GM19468 (cell line): ENCODE results near the gene NUDT6.
"Not testable (repeated sequence)": the region's sequence is repeated elsewhere in the genome, so short reads cannot be mapped to it uniquely, and the experiment has no call there.

Source experiments
- ATAC-seq: cut with Tn5 transposase; IDR thresholded peaks from one replicate; pipeline ENCODE4 v1.9.1; 2021; ENCODE audit warnings: mild to moderate bottlenecking, moderate library complexity, moderate number of reproducible peaks; ENCODE audit not compliant: unreplicated experiment; ENCODE audit errors: extremely low read depth

NUDT6 gene, protein sequence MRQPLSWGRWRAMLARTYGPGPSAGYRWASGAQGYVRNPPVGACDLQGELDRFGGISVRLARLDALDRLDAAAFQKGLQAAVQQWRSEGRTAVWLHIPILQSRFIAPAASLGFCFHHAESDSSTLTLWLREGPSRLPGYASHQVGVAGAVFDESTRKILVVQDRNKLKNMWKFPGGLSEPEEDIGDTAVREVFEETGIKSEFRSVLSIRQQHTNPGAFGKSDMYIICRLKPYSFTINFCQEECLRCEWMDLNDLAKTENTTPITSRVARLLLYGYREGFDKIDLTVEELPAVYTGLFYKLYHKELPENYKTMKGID

DNA sequence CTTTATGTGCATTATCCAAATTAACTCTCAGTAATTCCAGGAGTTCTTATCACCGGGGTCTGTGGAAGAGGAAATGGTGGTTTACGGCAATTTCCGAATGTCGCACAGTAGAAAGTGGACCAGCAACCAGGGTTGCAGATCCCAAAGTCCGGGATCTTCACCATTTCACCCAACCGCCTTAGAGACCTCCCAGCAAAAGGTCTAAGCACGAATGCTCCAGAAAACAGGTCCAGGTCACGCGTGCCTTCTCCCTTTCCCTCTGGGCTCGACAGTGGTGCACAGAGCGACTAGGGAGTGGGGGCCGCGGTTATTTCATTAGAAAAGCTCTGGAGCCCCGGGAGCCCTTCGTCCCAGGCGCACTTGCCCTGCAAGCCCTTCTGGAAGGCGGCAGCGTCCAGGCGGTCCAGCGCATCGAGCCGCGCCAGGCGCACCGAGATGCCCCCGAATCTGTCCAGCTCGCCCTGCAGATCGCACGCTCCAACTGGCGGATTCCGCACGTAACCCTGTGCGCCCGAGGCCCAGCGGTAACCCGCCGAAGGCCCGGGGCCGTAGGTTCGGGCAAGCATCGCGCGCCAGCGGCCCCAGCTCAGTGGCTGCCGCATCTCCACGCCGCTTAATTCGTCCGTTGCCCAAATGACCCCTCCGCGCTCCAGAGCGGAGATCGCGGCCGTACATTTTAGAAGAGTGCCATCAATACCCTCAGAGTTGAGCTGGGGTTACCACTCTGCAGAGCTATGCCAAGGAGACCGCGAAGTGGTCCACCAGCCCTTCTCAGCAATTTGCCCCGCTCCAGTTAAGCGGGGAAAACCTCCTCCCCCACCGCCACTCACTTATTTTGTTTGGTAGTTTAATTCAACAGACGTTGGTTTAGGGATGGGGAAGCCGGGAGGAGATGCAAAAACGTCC, at the start of gene NUDT6:
Gene NUDT6, minus strand, starts transcription at position 627 of the 906 bp plus-strand sequence. Its CDS starts 25 bp downstream, at position 602.
- ATAC-seq, result peak; percentile 20

DNA sequence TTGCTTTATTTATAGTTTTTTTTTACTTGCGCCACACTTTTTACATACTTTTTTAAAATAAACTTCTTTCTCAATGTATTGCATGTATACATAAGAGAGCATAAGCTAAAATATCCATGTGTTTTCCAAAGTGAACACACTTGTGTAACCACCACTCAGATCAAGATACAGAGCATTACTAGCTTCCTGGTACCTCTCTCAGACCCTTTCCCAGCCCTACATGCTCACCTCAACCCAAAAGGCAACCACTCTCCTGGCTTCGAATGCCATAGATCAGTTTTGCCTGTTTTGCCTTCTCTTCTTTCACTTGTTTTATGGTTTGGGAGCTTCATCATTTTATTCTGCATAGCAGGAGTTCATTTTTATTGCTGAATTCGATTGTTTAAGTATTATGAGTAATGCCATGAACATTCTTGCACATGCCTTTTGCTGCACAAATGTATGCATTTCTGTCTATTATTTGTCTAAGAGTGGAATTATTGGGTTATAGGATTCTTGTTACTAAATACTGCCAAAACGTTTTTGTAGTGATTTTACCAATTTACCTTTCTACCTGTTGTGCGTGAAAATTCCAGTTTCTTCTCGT, 45.9 kb upstream of the NUDT6 start:
- ATAC-seq, result no peak

DNA sequence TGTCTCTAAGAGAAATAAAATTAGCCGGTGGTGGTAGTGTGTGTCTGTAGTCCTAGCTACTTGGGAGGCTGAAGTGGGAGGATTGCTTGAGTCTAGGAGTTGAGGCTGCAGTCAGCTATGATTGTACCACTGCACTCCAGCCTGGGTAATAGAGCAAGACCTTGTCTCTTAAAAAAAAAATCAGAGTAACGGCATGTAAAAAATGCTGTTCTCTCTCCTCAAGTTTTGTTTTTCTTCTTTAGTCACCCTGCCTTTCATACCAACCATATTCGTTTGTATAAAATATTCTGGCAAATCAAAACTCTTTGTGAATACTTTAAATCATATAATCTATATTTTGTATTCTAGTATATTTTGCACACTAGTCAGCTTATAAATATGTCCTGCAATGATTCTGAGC, 44.8 kb upstream of the NUDT6 start:
- no peak for ATAC-seq

DNA sequence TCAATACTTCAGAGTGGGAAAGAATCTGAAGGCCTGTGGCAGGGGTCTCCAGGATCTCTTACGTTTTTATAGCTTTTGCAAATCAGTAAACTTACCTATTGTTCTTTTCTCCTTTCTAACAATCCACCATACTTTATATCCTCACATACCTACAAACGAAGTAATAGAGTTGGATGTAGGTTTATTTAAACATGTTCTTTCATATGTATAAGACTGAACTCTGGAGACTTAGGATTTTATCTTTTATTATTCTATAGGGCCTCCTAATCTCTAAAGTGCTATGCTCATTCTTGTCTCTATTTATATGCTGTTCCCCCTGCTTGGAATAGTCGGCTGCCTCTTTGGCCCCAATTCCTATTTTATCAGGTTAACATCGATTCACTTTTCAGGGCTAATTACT, 43.8 kb upstream of the NUDT6 start:
- no peak for ATAC-seq

DNA sequence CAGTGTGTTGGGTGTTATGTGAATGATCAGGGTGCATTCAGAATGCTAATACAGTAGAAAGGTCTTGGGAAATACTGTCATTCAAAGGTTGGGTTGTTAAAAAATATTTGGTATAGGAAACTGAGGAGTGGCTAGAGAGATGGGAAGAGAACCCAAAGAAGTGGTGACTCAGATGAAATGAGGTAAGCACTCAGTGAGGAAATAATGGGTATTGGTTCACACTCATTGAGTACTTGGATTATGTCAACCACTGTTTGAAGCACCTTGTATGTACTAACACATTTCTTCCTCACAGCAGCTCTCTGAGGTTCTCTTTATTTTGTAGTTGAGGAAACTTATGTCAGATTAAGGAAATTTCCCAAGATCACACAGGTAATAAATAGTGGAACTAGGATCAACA, 40.8 kb upstream of the NUDT6 start:
- no peak for ATAC-seq

DNA sequence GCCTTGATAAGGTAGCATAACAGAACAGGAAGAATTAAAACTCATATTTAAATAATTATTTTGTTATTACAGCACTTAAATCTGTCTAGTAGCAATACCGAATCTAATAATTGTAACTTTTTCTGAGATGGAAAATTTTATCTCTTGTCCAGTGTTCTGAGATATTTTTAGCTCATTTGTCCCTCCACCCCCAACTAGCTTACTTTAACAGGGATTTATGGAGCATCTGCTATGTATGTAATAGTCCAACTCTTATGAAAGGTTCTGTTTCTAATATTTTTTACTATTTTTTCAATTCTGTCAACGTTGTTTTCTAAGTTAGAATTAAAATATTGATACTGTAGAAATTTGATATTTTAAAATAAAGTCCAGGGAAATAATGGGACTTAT, 38.2 kb upstream of the NUDT6 start:
- ATAC-seq, result no peak

DNA sequence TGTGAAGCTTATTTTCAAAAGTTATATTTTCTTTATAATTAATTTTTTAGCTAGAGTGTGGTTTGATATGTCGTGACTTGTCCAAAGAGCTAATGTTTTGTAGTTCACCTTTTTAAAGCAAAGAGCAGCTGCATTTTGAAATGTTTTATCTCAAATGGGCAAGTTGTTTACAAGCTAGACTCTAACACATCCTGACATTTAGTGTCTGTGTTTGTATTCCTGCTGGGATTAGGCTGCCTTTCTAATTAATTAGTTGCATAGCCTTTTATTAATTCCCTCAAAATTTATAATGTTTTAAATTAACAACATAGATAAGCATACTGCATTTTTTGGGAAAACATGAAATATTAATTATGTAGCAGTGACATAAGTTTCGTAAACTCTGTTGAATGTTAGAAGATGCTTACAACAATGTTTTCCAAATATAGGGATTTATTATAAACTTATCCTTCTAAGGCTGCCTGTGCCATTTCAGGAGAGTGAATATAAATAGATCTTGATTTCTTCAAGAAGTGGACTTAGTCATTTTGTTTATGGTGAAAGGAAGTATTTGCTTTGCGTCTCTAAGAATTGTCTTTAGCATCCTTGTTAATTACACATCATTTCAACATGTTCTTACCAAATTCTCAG, 37.7 kb upstream of the NUDT6 start:
- no peak for ATAC-seq

DNA sequence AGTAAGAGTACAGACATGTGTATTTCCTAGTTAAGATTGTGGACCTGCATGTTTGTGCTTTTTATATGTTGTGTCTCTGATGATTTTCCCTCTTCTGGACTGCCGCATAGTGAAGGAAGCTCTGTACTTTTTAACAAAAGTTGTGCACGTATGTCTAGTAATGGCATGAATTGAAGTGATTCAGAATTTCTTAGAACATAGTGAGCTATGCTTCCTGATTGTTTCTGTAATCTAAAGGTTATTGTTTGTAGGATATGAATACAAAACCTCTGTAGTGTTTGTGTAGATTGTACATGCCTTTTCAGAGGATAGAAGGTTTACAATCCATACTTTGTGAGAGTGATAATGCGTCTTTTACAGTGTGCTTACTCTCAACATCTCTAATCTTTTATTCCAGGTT, 37.0 kb upstream of the NUDT6 start:
- no peak for ATAC-seq

DNA sequence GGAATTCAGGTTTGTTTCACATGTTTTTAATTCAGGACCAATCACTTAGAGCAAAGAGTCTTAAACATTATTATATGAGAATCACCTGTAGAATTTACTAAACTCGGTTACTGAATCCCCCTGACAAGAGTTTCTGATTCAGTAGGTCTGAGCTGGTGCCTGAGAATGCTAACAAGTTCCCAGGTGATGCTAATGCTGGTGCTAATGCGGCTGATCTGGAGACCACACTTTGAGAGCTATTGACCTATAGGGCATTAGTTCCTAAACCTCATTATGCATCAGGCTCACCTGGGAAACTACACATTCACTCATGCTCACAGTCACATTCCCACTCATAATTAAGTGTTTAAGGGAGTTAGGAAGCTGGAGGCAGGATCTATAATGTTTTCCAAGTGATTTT, 36.1 kb upstream of the NUDT6 start:
- no peak for ATAC-seq

DNA sequence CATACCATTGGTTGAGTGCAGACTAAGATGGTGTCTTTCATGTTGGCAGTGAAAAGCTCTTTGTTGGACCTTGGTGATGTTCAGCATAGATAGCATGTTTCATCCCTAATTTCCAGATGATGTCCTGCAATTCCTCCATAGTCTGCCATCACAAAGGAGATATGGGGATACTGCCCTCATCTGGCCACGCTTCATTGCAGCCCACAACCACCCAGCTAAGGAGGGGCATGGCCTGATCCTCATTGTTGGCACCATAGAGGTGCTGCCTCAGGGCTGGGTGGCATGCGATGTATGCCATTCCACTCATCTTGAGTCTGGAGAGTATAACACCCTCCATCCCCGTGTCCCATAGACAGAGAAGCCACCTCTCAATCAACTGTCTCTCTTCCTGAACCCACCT, 31.5 kb upstream of the NUDT6 start:
- ATAC-seq, result no peak

DNA sequence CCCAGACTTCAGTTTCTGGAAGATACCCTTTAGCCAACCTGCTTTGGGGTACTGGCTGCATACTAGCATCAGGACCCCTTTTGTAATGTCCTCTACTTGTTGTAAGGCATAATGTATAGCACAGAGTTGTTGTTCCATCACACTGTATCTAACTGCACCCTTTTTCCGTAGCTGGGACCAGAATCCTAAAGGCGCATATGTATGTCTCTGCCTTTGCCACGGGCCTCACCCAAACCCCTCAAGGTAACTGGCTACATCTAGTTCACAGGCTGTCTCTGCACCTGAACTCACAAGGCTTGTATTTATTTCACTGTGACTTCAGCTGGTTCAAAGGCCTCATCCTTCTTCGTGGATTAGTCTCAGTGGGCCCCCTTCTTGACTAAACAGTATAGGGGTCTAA, 29.6 kb upstream of the NUDT6 start:
- ATAC-seq, result no peak

DNA sequence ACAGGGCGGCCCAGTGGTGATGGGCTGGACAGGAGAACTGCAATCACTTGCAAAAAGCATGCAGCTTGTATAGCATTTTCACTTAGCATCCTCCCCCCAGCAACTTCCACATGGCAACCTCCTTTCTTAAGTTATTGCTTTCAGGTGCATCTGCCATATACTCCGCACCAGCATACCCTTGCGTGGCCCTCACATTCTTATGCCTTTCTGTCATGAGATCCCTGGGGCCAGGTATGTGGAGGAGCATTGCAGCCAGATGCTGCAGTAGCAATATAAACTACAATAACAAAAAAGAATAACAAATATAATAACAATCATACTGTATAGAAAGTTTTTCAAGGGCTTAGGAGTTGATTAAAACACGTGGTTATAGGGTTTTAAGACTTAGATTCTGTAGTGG, 26.3 kb upstream of the NUDT6 start:
- no peak for ATAC-seq

DNA sequence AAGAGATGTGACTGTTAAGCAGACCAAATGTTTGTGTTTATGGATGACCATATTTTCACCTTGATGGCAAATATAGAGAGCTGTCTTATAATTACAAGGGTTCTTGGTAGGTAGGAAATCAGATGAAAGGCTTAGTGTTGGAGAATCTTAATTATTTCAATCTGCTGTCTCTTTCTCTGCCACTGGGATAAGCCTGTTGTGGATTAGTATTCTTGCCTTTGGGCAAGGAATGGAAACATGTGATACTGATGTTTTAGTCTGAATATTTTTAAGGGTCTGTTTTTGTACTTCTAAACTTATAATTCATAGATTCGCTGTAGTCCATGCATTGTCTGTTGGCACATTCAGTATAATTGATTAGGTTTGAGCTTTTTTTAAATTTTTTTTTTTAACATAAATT, 23.7 kb upstream of the NUDT6 start:
- no peak for ATAC-seq

DNA sequence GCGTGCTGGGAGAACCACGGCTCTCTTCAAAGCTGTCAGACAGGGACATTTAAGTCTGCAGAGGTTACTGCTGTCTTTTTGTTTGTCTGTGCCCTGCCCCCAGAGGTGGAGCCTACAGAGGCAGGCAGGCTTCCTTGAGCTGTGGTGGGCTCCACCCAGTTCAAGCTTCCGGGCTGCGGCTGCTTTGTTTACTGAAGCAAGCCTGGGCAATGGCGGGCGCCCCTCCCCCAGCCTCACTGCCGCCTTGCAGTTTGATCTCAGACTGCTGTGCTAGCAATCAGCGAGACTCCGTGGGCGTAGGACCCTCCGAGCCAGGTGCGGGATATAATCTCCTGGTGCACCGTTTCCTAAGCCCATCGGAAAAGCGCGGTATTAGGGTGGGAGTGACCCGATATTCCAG, 22.7 kb upstream of the NUDT6 start:
- not testable (repeated sequence) for ATAC-seq

DNA sequence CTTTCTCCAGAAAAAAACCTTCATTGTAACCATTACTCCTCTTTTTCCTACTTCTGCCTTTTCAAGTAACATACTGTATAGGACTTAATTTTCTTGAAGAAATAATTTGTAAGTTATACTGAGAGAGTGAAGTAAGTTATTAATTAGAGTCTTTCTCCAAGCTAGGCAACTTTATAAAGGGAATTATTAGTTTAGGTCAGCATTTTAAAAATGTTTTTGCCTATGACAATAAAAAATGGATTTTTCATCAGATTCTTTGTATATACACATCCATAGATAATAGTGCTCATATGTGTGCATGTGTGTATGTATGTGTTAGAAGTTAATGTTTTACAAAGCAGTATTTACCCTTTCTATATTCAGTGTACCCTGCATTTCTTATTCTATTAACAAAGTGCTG, 10.4 kb upstream of the NUDT6 start:
- no peak for ATAC-seq

DNA sequence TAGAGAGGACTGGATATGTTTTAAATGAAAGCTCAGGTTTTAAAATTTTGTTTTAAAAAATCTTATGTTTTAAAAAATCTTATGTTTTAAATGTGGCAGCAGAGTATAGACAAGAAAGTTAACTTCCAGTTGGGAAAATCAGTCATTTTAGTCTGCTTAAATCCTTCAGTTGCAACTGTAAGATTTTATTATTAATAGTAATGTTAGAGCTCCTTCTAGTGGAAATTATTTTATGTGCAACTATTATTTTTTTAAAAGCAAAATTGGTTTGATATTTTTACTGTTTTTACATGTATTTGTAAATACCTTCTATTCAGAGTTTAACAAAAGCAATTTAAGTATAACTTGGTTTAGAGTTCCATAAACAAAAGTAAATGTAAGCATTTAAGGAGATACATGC, 8.5 kb upstream of the NUDT6 start:
- ATAC-seq, result no peak

DNA sequence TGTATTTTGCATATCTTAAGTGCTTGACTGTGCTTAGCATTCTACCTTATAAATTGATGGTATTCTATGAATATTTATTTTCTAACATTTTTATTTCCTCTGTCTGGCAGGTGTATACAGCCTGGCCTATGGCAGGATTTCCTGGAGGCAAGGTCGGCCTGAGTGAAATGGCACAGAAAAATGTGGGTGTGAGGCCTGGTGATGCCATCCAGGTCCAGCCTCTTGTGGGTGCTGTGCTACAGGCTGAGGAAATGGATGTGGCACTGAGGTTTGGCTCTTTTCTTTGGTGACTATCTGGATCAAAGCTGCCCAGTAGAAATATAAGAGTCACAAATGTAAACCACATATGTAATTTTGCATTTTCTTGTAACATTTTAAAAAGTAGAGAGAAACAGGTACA, 6.5 kb upstream of the NUDT6 start:
- no peak for ATAC-seq

DNA sequence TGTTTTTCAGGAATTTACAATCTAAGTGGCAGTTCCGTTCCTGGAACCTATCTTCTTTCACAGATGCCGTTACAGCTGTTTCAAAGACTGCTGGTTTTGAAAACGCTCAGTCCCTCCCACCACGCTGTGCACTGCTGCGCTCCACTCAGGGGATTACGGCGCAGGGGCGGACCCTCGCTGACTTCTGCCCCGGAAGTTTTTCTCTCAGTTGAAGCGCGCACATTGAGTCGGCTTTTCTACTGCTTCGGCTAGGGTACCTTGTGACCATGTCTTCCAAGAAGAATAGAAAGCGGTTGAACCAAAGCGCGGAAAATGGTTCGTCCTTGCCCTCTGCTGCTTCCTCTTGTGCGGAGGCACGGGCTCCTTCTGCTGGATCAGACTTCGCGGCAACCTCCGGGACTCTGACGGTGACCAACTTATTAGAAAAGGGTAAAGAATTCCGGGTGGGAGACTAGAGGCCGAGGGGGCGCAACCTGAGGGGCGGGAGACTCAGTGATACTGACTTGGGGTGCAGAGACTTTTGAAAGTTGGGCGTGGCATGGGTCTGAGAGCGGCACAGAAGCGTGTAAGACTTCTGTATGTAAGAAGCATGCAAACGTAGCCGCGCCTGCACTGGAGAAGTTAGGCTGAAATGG, 597 bp upstream of the NUDT6 start:
- peak; percentile 84 for ATAC-seq

DNA sequence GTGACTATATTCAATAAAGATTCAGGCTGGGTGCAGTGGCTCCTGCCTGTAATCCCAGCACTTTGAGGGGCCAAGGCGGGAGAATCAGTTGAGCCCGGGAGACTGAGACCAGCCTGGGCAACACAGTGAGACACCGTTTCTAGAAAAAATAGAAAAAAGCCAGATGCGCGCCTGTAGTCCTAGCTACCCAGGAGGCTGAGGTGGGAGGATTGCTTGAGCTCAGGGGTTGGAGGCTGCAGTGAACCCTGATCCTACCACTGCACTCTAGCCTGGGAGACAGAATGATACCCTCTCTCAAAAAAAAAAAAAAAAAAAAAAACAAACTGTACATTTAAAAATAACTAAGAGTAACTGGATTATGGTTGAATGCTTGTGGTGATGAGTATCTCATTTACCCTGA, 1.1 kb downstream of the NUDT6 start:
- no peak for ATAC-seq

DNA sequence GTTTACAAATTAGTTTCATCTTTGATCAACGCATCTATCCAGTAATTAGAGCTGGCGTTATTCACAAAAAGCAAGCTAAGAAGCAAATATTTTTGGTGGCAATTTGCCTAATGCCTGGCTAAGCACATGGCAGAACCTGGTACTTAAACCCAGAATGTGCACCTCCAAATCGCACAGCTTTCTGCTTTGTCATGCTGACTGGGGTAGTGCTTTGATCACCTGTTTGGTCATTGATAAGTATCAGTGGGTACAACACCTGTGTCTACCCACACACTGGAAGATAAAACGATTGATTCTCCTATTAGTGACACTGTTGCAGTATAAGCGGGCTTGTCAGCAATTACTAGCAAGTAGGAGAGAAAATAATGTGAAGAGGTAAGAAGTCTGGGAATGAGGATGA, 1.9 kb downstream of the NUDT6 start:
- no peak for ATAC-seq
